M059J (cell line): ENCODE results near the gene MATN3. TPM values are rescaled to one million over a fixed set of nuclear protein-coding genes. Genes with fewer than 3 reads are reported as not detected.
A peak's percentile ranks its signal among the peaks of the same experiment; 100 is the strongest.
"Not testable (repeated sequence)": the region's sequence is repeated elsewhere in the genome, so short reads cannot be mapped to it uniquely, and the experiment has no call there.

Experiments used
- DNase-seq: peaks from one replicate; pipeline ENCODE4 v3.0.0-alpha.2; 2012; ENCODE audit warnings: low read depth
- total RNA-seq: library from RNA; depleted of rRNA; stranded (reverse); fragments of >200 nt; shearing (Covaris generic); gene quantifications from 2 replicates; pipeline ENCODE4 v1.2.3, GENCODE V29; 2014; rRNA removed

MATN3 gene, protein sequence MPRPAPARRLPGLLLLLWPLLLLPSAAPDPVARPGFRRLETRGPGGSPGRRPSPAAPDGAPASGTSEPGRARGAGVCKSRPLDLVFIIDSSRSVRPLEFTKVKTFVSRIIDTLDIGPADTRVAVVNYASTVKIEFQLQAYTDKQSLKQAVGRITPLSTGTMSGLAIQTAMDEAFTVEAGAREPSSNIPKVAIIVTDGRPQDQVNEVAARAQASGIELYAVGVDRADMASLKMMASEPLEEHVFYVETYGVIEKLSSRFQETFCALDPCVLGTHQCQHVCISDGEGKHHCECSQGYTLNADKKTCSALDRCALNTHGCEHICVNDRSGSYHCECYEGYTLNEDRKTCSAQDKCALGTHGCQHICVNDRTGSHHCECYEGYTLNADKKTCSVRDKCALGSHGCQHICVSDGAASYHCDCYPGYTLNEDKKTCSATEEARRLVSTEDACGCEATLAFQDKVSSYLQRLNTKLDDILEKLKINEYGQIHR
- 0.81 and 1.3 TPM in 2 replicates for total RNA-seq

GRCh38 chr2:20012282-20013125 is at the start of gene MATN3:
MATN3 (minus strand) TSS chr2:20012668; CDS start chr2:20012631, 37 bp downstream.
- peak; percentile 35 for DNase-seq

DNA sequence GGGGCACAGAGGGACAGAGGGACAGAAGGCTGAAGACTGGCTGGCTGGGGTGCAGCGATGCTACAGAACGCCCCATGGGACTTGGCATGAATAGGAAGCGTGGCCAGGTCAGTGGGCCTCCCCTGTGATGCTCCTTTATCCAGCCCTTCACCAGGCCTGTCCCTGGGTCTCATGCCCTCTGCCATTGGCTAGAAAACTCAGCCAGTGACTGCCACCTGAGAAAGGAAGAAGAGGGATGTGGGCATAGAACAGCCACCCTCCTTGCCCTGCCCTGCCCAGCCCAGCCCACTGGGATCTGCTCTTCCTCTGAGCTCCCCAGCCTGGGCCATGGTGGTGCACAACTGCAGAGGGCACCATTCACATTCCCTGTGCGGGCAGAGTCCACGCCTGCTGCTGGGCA is 49.5 kb upstream of the MATN3 start:
- DNase-seq, result no peak

DNA sequence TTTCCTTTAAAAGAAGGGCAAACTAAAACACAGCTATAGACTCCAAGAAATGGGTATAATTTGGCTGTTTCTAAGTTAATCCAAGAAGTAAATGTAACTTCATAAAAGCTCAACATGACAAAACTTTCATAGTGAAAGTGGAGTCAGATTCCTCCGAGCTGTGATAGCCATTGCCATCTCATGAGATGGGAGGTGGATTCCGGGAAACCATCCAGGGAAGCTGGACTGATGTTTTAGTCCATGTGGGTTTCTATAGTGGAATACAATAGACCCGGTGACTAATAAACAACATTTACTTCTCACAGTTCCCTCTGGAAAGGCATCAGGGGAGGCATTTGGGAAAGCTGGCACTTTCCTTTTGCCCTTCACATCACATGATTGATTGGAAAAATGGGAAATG is 49.0 kb upstream of the MATN3 start:
- DNase-seq, result peak; percentile 76

DNA sequence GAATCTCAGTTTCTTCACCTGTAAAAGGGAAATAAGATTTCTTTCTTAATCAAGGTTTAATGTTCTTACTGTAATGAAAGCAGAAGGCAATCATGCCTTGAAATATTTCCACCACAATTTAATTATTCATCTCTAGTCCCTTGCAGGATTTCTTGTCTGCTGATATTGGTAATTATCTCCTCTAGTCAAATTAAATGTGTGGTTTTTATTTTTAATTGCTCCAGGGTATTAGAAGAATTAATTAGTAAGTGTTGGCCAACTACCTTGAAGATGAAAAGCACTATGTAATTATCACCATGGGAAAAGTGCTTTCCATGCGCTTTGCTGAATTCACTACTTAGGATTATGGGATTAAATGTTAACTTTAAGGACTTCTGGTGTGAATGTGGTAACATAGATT is 47.6 kb upstream of the MATN3 start:
- no peak for DNase-seq

DNA sequence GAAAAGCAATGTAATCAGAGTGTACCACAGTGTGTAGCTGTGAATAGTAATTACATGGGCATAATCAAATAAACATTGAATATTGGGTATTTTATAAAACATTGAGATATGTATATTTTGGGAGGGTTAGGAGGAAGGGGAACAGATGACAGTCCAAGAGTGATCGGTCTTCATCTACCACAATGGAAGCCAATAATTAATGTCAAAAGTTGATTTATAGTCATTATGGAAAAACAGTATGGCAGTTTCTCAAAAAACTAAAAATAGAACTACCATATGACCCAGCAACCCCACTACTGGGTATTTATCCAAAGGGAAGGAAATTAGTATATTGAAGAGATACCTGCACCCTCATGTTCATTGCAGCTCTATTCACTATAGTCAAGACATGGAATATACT is 44.8 kb upstream of the MATN3 start:
- DNase-seq, result no peak

GRCh38 chr2:20054931-20055330 is 42.5 kb upstream of the MATN3 start:
- no peak for DNase-seq

GRCh38 chr2:20054119-20054518 is 41.7 kb upstream of the MATN3 start:
- DNase-seq, result no peak

GRCh38 chr2:20052861-20053281 is 40.4 kb upstream of the MATN3 start:
- DNase-seq, result peak; percentile 59

DNA sequence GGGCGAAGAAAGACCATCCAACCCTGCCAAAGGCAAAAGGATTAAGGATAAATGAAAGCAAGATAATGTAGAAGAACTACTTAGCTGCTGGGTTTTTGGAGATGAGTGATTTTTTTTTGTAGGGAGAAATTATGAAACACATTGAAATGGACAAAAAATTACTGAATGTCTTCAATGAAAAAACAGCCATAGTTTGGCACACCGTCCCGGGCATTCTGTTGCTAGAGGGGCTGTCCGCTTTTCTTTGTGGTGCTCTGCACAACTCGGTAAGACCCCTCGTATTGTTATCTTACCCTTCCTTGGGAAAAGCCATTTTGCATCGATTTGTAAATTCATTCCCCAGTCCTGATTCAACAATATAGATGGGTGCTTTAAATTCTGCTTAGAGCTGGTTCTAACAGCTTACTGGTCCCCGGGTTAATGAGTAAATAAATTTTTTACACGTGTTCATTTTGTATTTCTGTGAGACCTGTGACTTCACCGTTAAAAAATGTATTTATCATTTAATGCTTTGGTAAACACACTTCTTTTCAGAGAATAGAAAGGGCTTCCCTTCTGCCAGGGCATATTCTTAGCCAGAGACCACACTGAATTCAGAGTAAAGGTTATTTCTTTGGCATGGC is 39.9 kb upstream of the MATN3 start:
- DNase-seq, result peak; percentile 45

- DNase-seq, result peak; percentile 99
These were observed 39.2 kb upstream of the MATN3 start, which contains the start of gene LAPTM4A for GRCh38 chr2:20051532-20052228. LAPTM4A (minus strand) TSS chr2:20051628; CDS start chr2:20051520, 108 bp downstream.

DNA sequence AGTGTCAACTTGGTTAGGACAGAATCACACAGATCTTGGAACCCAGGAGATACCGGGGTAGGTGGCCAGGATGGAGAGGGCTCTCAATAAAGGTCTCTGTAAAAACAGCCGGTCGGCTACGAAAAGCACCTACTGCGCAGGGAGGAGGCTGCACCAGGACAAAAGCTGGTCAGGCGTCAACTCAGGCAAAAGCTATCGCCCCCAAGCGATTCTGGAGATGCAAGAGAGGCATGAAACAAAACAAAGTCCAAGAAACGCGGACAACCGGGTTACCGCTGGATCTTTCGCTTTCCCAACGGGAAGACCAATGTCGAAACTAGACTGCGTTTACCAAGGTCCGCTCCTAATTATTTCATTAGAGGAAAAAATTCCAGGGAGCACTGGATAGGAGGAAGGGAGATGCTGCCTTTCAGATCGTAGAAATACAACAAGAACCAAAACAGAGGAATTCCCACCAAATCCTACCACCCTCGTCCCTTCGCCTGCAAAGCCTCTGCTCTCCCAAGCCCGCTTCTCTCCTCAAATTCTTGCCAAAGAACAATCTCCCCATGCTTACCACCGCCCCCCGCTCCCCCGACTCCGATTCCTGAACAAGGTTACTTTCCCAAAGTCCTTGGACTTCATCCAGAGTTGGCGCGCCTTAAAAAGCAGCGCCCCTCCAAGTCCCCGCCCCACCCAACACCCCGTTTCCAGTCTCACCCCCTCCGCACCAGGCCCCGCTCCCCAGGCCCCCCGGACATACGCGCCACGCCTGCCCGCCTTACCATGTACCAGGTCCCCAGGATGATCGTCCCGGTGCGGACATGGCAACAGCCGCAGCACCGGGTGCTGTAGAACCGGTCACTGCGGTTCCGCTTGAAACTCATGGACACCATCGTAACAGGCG is 38.4 kb upstream of the MATN3 start:
- DNase-seq, result peak; percentile 80

DNA sequence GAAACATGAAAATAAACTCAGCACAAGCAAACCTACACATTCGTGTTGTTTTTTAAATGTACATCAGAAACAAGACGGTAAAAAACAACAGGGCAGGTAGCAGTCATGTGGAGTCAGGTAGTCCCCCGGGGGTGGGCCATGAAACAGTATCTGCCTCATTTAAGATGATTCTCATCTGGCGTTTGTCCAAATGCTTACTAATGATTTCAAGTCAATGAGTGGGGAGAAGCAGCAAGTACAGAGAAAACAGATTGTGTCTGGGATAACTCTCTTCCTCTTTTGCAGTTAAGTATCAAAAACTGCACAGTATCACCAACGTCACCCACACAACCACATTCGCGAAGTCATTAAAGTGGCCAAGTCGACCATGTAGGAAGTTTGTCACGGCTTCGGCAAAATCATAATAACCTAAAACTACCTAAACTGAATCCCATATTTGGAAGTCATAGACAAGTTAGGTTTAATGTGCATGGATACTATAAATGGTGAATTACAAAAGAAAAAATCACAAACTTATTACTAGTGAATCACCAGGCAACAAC is 37.7 kb upstream of the MATN3 start:
- DNase-seq, result peak; percentile 76

DNA sequence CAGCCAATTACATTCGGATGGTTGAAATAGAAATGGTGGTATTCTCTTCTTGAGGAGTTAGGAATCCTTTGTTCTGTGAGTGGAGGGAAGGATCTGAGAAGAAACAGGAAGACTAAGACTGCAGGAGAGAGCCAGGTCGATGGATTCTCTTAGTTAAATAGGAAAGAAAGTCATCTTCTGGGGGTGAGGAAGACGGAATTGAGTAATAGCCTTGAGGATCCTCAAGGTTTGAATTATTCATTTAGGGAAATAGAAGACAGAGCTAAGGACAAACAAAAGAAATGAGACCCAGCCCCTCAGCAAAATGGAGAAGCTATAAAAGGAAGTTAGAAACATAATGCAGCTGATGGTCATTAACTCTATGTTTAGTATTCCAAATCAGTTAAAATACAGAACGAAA is 37.2 kb upstream of the MATN3 start:
- DNase-seq, result peak; percentile 16

- no peak for DNase-seq
These were observed 36.3 kb upstream of the MATN3 start for GRCh38 chr2:20048488-20049448.

DNA sequence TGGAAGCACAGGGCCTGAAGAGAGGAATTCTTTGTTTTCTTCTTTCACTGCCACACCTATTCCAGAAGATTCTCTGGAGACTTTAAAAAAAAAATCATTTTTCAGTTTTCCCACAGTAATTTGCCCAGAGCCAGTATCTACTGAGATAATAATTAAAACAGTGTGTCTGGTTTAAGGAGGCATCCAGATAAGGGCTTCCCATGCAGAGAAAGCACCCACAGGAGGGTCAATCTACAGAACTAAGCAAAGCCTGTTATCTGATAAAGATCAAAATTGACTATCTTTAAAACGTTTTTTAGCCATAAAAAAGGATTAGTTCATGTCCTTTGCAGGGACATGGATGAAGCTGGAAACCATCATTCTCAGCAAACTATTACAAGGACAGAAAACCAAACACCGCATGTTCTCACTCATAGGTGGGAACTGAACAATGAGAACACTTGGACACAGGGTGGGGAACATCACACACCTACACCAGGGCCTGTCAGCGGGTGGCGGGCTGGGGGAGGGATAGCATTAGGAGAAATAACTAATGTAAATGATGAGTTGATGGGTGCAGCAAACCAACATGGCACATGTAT is 33.3 kb upstream of the MATN3 start:
- DNase-seq, result not testable (repeated sequence)

- DNase-seq, result no peak
These were observed 32.3 kb upstream of the MATN3 start for GRCh38 chr2:20044778-20045177.

DNA sequence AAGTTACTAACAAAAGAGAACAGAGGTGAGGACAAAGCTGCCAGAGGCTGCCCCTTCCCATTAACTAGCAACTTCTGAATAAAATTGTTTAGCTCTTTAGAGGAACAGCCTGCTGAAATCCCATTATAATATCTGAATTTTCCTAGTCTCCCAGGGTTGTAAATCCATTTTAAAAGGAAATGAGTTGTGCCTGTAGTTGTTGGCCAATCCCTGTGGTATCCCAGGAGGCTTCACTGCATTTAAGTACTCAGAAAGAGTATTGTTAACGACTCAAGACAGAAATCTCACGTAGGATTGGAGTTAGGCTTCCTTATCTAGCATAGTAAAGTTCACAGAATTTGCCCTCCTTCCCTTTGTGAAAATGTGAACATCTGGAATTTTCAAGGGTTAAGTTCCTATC is 30.1 kb upstream of the MATN3 start:
- DNase-seq, result no peak

DNA sequence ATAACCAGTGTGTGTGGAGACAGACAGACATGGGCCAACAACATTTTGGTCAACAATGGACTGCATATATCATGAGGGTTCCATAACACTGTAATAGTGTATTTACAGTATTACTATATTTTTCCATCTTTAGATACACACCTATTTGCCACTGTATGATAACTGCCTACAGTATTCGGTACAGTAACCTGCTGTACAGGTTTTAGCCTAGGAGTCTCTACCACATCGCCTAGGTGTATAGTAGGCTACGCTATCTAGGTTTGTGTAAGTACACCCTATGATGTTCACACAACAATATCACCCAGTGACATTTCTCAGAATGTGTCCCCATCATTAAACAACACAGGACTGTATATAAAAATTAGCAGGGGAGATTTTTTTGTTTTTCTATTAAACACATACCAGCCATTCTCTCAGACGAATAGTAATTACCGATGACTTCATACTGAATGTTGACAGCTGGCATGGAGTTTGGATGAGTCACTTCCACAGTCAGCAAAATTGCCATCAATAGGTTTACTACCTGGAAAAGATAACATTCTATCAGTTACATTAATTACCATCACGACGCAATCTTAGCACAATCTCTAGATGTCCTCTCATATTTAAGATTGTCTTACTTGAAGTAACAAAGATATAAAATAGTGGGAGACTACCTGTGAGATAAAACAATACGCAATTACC is 28.2 kb upstream of the MATN3 start:
- peak; percentile 74 for DNase-seq
